HG02759 (cell line): ENCODE measurements around the gene TTLL8.

Experiments used
- ATAC-seq: cut with Tn5 transposase; IDR thresholded peaks from one replicate; pipeline ENCODE4 v1.9.1; 2021; ENCODE audit warnings: mild to moderate bottlenecking, moderate library complexity; ENCODE audit not compliant: unreplicated experiment

The TTLL8 gene

DNA sequence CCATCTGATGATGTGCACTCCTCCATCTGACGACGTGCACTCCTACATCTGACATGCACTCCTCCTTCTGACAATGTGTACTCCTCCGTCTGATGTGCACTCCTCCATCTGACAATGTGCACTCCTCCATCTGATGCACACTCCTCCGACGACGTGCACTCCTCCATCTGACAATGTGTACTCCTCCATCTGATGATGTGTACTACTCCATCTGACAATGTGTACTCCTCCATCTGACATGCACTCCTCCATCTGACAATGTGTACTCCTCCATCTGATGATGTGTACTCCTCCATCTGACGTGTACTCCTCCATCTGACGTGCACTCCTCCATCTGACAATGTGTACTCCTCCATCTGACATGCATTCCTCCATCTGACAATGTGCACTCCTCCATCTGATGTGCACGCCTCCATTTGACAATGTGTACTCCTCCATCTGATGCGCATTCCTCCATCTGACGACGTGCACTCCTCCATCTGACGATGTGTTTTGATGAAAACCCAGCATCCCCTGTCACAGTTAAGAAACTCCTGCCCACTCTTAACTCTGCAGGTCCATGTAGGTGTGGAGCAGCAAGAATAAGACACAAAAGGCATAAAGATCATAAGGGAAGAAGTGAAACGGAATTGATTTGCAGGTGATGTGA, 35.8 kb downstream of the TTLL8 start:
- no peak for ATAC-seq

DNA sequence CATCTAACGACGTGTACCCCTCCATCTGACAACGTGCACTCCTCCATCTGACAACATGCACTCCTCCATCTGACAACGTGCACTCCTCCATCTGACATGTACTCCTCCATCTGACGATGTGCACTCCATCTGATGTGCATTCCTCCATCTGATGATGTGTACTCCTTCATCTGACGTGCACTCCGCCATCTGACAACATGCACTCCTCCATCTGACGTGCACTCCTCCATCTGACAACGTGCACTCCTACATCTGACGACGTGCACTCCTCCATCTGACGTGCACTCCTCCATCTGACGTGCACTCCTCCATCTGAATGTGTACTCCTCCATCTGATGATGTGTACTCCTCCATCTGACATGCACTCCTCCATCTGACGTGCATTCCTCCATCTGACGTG, 37.5 kb downstream of the TTLL8 start:
- ATAC-seq: no peak

DNA sequence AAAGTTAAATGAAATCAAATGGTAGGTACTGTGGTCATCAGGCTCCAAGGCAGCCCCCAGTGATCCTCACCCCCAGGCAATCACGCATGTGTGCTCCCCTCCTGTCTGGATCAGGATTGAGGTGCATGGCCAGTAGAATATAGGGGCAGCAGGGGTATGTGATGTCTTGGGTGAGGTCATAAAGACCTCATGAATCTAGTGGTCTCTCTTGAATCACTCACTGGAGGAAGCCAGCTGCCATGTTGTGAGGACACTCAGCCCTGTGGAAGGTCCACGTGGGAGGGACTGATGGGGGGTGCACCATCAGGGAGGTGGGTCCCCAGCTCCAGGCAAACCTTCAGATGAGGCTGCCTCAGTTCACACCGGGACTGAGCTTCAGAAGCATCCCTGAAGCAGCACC, 38.8 kb downstream of the TTLL8 start:
- no peak for ATAC-seq

- ATAC-seq: no peak
Observed at GRCh38 chr22:50018608-50019285, 39.4 kb downstream of the TTLL8 start.

DNA sequence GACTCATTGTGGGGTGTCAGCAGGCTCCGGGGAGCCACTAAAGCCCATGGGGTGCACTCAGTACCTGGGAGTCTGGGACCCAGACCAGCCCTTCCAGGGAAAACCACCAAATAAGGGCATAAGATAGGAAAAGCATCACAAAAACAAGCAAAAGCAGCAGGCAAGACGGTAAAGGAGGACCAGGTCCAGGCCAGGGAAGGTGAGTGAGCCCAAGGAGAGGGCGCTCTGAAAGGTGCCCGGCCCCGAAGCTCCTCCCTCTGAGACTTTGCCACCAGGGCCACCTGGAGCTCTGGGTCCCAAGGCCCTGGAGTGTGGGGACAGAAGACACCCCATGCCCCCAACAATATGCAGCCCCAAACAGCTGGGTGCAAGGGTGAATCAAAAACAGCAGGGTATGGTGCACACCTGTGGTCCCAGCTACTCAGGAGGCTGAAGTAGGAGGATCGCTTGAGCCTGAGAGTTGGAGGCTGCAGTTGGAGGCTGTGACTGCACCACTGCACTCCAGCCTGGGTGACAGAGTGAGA, 40.3 kb downstream of the TTLL8 start:
- ATAC-seq: no peak

- no peak for ATAC-seq
Observed at GRCh38 chr22:50016988-50017700, 41.0 kb downstream of the TTLL8 start.

DNA sequence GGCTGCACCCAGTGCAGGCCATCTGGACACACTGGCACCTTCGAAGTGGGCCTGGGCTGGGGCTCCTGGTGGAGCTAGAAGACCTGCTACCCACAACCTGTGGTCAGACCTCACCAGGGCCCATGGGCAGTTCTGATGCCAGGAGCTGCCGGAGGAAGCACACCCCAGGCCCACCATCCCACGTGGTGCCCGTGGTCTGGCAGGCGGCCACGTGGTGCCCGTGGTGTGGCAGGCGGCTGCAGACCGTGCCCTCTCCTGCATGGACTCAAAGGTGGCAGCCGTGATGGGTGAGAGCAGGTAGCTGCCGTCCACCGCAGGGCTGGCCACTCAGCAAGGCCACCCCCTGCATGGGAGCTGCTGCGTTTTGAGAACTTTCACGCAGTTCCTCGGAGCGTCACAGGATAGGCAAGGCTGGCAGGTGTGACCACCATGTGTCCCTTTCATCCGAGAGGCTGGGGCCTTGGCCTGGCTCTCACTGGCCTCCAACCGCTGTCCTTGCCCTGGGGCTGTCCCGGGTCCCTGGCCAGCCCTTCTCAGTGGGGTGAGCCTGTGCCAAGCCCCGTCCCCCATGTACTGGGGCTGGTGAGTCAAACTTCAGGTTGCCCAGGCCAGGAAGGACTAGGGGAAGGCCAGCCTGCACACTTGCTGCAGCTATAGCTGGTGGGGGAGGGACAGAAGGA, 41.6 kb downstream of the TTLL8 start:
- no peak for ATAC-seq

DNA sequence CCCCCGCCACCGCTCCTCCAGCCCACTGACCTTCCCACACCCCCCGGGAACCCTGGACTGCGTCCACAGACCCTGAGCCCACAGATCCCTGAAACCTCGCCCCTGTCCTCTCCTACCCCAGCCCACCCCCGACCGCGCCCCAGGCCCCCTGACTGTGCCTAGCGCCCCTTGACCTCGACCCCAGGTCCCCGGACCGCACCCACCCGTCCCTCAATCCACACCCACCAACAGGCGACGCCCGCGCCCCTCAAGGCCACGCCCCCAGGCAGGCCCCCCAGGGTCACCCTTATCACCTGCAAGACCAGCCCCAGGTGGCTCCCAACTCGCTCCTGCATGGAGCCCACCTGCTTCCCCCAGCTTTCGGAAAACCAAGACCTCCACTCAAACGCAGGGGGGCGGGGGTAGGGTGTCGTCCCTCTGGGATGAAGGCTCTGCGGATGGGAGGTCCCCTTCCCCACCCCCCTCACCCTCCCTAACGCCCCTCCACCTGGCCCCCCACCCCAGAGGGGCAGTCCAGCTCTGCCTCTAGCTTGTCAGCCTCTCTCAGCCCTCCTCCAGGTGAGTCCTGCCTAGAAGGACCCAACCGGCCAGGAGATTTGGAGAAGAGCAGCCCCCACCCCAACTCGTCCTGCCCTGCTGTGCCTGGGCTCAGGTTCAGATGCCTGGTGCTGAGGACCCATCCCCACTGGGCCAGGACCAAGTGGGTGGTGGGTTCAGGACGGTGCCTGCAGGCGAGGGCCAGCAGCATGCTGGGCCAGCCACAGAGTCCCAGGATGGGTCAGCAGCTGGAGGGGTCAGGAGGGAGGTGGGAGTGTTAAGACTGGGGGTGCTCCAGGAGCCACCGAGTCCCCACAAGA, 42.4 kb downstream of the TTLL8 start:
- ATAC-seq: no peak

- no peak for ATAC-seq
Observed at GRCh38 chr22:50014655-50015401, 43.3 kb downstream of the TTLL8 start.

GRCh38 chr22:50014053-50014501, 44.0 kb downstream of the TTLL8 start:
- no peak for ATAC-seq

DNA sequence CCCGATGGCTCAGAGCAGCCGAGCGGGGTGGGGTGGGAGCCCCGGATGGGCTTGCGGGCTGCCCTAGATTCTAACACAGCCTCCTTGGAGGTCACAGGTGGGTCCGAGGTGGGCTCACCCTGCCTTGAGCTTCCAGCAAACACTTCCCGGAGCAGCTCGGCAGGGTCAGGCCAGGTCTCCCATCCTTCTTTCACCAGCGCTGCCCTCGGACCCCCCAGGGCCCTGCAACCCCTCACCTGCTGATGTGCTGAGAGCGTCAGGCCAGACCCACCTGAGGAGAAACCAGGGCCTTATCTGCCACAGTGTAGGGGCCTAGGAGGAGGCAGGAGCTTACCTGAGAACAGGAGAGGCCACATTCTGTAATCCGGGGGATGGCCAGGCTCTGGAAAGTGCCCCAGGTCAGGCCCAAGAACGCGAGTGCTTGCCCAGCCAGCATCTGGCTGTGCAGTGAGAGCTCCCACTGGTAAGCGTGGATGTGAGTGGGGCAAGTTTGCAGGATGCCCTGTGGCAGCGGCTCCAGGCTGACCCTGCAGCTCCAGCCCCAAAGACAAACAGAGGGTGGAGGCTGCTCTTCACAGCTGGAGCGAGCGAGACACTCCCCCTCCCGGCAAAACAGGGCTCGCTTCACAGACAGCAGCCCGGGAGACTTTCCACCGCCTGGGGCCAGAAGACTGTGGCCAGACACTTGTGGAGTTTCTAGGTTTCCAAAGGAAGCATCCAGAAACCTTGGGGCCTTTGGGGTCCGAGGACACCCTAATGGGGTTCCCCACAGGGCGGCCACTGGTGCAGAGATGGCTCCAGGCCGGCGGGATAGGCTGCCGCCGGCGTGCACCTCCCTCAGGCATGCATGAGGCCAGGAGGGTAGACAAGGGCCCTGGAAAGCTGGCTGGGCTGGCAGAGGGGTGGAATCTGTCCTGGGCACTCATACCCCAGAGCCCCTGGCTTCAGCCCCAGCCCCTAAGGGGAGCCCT, 45.6 kb downstream of the TTLL8 start, which contains the start of gene IL17REL:
Gene IL17REL, minus strand, starts transcription at position 555 of the 971 bp plus-strand sequence. Its CDS starts 119 bp downstream, at position 436.
- ATAC-seq: no peak

- no peak for ATAC-seq
Observed at GRCh38 chr22:50011447-50012210, 46.5 kb downstream of the TTLL8 start.

- ATAC-seq: peak; percentile 40
Observed at GRCh38 chr22:50010676-50011446, 47.2 kb downstream of the TTLL8 start.

GRCh38 chr22:50009765-50010675, 48.1 kb downstream of the TTLL8 start:
- ATAC-seq: no peak

GRCh38 chr22:50009251-50009650, 48.8 kb downstream of the TTLL8 start:
- no peak for ATAC-seq
